HUES48 (cell line): Measurements from ENCODE around the gene HOPX.
"Not testable (repeated sequence)": the region's sequence is repeated elsewhere in the genome, so short reads cannot be mapped to it uniquely, and the experiment has no call there.

Source experiments
- H3K27ac ChIP-seq: one replicate; pipeline ENCODE4 v1.7.0; 2013; ENCODE audit warnings: low read depth, low read length, inconsistent platforms
- H3K27me3 ChIP-seq: 2 replicates; pipeline ENCODE4 v1.6.1; 2013; ENCODE audit warnings: mild to moderate bottlenecking, low read length; ENCODE audit not compliant: control insufficient read depth, insufficient read depth
- H3K36me3 ChIP-seq: 2 replicates; pipeline ENCODE4 v1.6.1; 2013; ENCODE audit warnings: low read length; ENCODE audit not compliant: control insufficient read depth, insufficient read depth
- H3K4me1 ChIP-seq: 2 replicates; pipeline ENCODE4 v1.6.1; 2013; ENCODE audit warnings: mild to moderate bottlenecking, low read length; ENCODE audit not compliant: control insufficient read depth, insufficient read depth
- H3K4me3 ChIP-seq: 2 replicates; pipeline ENCODE4 v1.5.1; 2013; ENCODE audit warnings: mild to moderate bottlenecking, low read depth, low read length
- H3K9ac ChIP-seq: 2 replicates; pipeline ENCODE4 v1.6.1; 2013; ENCODE audit warnings: mild to moderate bottlenecking, low read depth, low read length, moderate library complexity
- H3K9me3 ChIP-seq: 2 replicates; pipeline ENCODE4 v1.6.1; 2013; ENCODE audit warnings: low read length; ENCODE audit not compliant: control insufficient read depth, insufficient read depth

Gene HOPX

GRCh38 chr4:56626420-56626819 is 54.7 kb downstream of the HOPX start:
- Histone ChIP-seq H3K27me3 (no peaks in the 10 kb centered on the region), H3K36me3 (no peaks in the 10 kb centered on the region), H3K9me3 (peaks cover 11% of the 10 kb centered on the region), H3K27ac (no peak overlapping the region), H3K9ac (no peak overlapping the region), H3K4me1 (no peaks in the 10 kb centered on the region), H3K4me3 (no peak overlapping the region)

DNA sequence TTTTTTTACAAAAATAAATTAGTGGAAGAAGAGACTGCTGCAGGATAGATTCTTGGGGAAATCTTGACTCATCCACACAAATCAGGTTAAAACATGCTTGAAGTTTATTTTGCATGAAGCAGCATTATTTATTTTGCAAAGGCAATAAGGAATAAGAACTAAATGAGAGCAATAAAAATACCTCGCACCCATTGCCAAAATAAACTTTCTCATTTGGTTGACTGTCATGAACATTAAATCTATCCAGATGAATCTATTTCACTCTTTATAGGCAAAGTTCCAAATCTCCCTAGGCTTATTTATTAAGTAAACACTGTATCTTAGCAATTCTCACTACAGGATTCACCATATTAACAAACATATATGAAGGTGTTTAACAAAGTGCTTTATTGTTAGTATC is 58.9 kb downstream of the HOPX start:
- H3K4me3 ChIP-seq: no peak overlapping the region
- H3K4me1 ChIP-seq: peaks cover 6% of the 10 kb centered on the region
- H3K27me3 ChIP-seq: no peaks in the 10 kb centered on the region
- H3K27ac ChIP-seq: no peak overlapping the region
- no peaks in the 10 kb centered on the region for H3K36me3 ChIP-seq
- no peak overlapping the region for H3K9ac ChIP-seq
- H3K9me3 ChIP-seq: peaks cover 11% of the 10 kb centered on the region

DNA sequence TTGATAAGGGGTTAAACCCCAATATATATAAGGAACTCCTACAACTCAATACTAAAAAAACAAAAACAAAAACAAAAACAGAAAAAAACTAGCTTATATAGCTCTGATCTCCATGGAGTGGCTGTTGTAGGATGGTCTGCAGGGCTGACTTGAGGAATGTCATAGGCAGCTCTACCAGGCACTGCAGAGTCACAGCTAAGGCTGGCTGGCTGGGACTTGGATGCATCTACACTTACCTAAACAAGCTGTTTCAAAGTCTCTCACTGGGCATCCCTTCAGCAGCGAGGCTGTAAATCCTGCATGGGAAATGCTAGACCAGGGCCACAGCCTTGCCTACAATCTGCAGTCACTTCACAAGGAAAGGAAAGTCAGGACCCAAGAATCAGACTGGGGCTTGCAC is 61.3 kb downstream of the HOPX start:
- H3K4me1 ChIP-seq: peaks cover 6% of the 10 kb centered on the region
- H3K9me3 ChIP-seq: no peaks in the 10 kb centered on the region
- H3K9ac ChIP-seq: no peak overlapping the region
- no peaks in the 10 kb centered on the region; the same call in 1 of the 2 replicates for H3K27me3 ChIP-seq
- H3K27ac ChIP-seq: no peak overlapping the region
- no peak overlapping the region for H3K4me3 ChIP-seq
- no peaks in the 10 kb centered on the region for H3K36me3 ChIP-seq

- Histone ChIP-seq H3K9me3 (no peaks in the 10 kb centered on the region), H3K27me3 (no peaks in the 10 kb centered on the region; the same call in 1 of the 2 replicates)
Measured at GRCh38 chr4:56619160-56619559, 61.9 kb downstream of the HOPX start.

GRCh38 chr4:56618734-56619133 is 62.4 kb downstream of the HOPX start:
- H3K9me3 ChIP-seq: no peaks in the 10 kb centered on the region
- no peaks in the 10 kb centered on the region; the same call in 1 of the 2 replicates for H3K27me3 ChIP-seq
- H3K4me1 ChIP-seq: peaks cover 6% of the 10 kb centered on the region
- H3K4me3 ChIP-seq: no peak overlapping the region
- no peak overlapping the region for H3K9ac ChIP-seq
- no peak overlapping the region for H3K27ac ChIP-seq
- no peaks in the 10 kb centered on the region for H3K36me3 ChIP-seq

More at GRCh38 chr4:56619160-56619559, 61.9 kb downstream of the HOPX start:
- no peaks in the 10 kb centered on the region for H3K36me3 ChIP-seq
- no peak overlapping the region for H3K4me3 ChIP-seq
- H3K9ac ChIP-seq: no peak overlapping the region
- H3K4me1 ChIP-seq: peaks cover 6% of the 10 kb centered on the region
- no peak overlapping the region for H3K27ac ChIP-seq

DNA sequence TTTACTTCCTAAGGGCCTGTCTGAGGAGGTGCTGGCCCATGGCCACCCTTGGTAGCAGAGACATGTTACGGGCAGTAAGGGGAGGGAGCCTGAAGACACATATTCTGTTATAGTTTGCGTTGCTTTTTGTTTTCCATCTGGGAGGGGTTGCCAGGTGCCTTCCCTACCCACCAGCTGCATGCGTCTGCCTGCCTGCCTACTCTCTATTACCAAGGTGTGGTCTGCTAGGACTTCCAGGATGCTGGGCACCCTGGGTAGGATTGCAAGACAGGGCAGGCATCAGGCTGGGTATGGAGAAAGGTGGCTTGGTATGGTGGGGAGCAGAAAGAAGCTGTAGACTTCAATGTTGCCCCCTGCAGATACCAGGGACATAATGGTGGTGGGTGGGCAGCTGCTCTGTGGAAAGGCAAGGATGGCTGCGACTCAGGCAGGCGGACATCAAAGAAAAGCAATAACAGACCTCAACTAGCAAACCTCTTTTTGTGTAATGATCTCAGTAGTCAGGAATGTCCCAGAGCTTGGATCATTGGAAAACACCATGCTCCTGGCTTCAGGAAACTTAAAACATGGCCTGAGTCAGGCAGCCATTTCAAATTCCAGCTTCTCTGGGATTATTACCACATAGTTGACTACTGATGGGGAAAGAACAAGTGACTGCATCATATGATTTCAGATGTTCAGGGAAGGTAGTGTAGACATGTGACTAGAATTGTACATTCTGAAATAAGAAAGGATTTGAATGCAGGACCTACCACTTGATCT is 67.8 kb downstream of the HOPX start:
- Histone ChIP-seq H3K36me3 (no peaks in the 10 kb centered on the region), H3K4me3 (no peak overlapping the region), H3K27ac (no peak overlapping the region)

DNA sequence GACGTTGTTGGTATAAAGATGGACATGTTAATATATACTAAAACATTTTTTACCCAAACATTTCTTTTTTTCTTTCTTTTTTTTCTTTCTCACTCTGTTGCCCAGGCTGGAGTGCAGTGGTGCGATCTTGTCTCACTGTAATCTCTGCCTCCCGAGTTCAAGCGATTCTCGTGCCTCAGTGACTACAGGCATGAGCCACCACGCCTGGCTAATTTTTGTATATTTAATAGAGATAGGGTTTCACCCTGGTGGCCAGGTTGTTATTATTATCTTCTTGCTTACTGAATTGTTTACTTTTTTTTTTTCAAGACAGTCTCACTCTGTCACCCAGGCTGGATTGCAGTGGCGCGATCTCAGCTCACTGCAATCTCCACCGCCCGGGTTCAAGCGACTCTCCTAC is 68.8 kb downstream of the HOPX start:
- Histone ChIP-seq H3K27me3 (peaks cover 32% of the 10 kb centered on the region), H3K27ac (no peak overlapping the region), H3K9me3 (no peaks in the 10 kb centered on the region), H3K9ac (no peak overlapping the region), H3K36me3 (no peaks in the 10 kb centered on the region), H3K4me3 (no peak overlapping the region), H3K4me1 (no peaks in the 10 kb centered on the region)

More for the DNA sequence above, 67.8 kb downstream of the HOPX start:
- Histone ChIP-seq H3K9ac (no peak overlapping the region), H3K27me3 (peaks cover 22% of the 10 kb centered on the region), H3K4me1 (no peaks in the 10 kb centered on the region), H3K9me3 (no peaks in the 10 kb centered on the region)

- peaks cover 40% of the 10 kb centered on the region for H3K27me3 ChIP-seq
Measured at GRCh38 chr4:56611501-56611900, 69.6 kb downstream of the HOPX start.

DNA sequence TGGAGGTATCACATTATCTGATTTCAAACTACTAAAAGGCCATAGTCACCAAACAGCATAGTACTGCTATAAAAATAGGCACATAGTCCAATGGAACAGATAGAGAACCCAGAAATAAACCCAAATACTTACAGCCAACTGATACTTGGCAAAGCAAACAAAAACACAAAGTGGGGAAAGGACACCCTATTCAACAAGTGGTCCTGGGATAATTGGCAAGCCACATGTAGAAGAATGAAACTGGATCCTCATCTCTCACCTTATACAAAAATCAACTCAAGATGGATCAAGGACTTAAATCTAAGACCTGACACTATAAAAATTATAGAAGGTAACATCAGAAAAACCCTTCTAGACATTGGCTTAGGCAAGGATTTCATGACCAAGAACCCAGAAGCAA is 70.9 kb downstream of the HOPX start:
- H3K27me3 ChIP-seq: peaks cover 47% of the 10 kb centered on the region
- not testable (repeated sequence) for H3K27ac ChIP-seq, H3K9ac ChIP-seq, H3K9me3 ChIP-seq, H3K4me3 ChIP-seq, H3K36me3 ChIP-seq
- peaks cover 14% of the 10 kb centered on the region for H3K4me1 ChIP-seq

More at GRCh38 chr4:56611501-56611900, 69.6 kb downstream of the HOPX start:
- Histone ChIP-seq H3K27ac (no peak overlapping the region), H3K9me3 (no peaks in the 10 kb centered on the region), H3K4me3 (no peak overlapping the region), H3K36me3 (no peaks in the 10 kb centered on the region), H3K4me1 (peaks cover 6% of the 10 kb centered on the region), H3K9ac (no peak overlapping the region)

DNA sequence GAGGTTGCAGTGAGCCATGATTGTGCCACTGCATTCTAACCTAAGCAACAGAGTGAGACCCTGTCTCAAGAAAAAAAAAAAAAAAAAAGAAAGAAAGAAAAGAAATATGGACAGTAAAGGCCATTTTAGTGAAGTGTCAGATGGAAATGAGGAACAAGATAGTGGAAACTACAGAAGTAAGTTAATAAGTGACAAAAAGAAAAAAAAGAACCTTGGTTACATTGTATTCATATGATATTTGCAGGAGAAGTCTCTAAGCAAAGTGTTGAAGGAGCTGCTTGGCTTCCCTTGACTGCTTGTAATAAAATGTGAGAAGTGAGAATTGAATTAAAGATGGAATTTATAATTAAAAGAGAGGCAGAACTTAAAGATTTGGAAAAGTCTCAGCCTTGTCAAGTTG is 73.2 kb downstream of the HOPX start:
- H3K4me1 ChIP-seq: peaks cover 36% of the 10 kb centered on the region
- H3K9me3 ChIP-seq: no peaks in the 10 kb centered on the region
- H3K27ac ChIP-seq: no peak overlapping the region
- H3K27me3 ChIP-seq: peaks cover 66% of the 10 kb centered on the region
- H3K4me3 ChIP-seq: no peak overlapping the region
- H3K36me3 ChIP-seq: no peaks in the 10 kb centered on the region
- no peak overlapping the region for H3K9ac ChIP-seq

GRCh38 chr4:56606385-56606784 is 74.7 kb downstream of the HOPX start:
- Histone ChIP-seq H3K36me3 (no peaks in the 10 kb centered on the region), H3K9ac (no peak overlapping the region), H3K27ac (no peak overlapping the region), H3K4me1 (peaks cover 39% of the 10 kb centered on the region), H3K27me3 (peaks cover 61% of the 10 kb centered on the region), H3K9me3 (no peaks in the 10 kb centered on the region), H3K4me3 (peak overlapping the region; percentile 49)
